Panc1 (cell line): ENCODE measurements around the gene MEP1A.

Experiments used
- POLR2AphosphoS5 ChIP-seq: IDR thresholded peaks from 2 replicates; pipeline ENCODE4 v1.6.1; 2012; ENCODE audit warnings: mild to moderate bottlenecking, low read depth, low read length, moderate library complexity
- SIN3A ChIP-seq: IDR thresholded peaks from 2 replicates; pipeline ENCODE4 v1.6.1; 2012; ENCODE audit warnings: low read depth, mild to moderate bottlenecking, low read length, moderate library complexity, borderline replicate concordance; ENCODE audit not compliant: insufficient read depth
- TCF7L2 ChIP-seq: IDR thresholded peaks from 2 replicates; pipeline ENCODE4 v1.6.1; 2011; ENCODE audit warnings: mild to moderate bottlenecking, low read depth, low read length, inconsistent platforms
- TF ChIP-seq, protein P1 (sequence below): fragments of 450-650 bp; IDR thresholded peaks from 2 replicates; pipeline ENCODE4 v1.5.1; 2017; ENCODE audit warnings: mild to moderate bottlenecking
- TF ChIP-seq, protein P2 (sequence below), 2 experiments: IDR thresholded peaks; 2 replicates each; pipeline ENCODE4 v1.6.1; 2011 to 2012; ENCODE audit warnings: low read depth in 2 of 2, control low read depth in 1 of 2, low read length in 1 of 2, mild to moderate bottlenecking in 1 of 2, moderate library complexity in 1 of 2; ENCODE audit not compliant: insufficient read depth in 1 of 2

DNA sequence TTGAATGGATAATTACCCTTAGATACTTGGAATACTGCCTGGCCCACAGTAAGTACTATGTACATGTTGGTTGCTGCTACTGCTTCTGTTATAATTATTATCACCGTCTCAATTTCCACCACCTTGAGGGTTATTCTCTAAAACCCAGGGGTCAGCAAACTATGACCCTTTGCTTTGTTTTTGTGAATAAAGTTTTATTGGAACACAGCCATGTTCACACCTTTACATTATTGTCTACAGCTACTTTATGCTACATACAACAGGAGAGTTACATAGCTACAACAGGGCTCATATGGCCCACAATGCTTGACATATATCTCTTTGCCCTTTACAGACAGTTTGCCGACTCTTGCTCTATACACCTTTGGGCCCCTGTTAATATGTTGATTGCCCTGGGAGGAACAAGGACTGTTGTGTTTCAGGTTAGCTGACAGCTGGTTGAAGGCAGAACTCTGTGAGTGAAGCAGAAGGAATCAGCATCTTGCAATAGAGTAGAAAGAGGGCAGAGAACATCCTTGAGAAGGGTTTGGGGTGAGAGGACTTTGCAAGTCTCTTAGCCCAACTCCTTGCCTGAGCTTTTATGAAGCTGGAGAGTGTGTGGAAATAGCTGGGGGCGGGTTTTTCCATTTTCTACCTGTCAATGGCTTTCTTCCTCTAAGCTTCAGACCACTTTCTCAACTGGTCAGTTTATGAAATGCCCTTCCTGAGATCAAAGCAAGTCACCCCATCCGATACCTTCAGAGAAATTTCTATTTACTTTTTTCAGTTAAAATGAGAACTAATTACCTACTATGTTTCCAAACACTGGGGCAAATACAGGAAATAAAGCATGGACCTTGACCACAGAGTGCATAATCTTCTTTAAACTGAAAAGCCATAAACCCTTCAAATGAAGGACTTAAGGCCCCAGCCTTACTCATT, 3.5 kb upstream of the MEP1A start:
- TF ChIP-seq, protein P1, sequence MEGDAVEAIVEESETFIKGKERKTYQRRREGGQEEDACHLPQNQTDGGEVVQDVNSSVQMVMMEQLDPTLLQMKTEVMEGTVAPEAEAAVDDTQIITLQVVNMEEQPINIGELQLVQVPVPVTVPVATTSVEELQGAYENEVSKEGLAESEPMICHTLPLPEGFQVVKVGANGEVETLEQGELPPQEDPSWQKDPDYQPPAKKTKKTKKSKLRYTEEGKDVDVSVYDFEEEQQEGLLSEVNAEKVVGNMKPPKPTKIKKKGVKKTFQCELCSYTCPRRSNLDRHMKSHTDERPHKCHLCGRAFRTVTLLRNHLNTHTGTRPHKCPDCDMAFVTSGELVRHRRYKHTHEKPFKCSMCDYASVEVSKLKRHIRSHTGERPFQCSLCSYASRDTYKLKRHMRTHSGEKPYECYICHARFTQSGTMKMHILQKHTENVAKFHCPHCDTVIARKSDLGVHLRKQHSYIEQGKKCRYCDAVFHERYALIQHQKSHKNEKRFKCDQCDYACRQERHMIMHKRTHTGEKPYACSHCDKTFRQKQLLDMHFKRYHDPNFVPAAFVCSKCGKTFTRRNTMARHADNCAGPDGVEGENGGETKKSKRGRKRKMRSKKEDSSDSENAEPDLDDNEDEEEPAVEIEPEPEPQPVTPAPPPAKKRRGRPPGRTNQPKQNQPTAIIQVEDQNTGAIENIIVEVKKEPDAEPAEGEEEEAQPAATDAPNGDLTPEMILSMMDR, result no peak
- TF ChIP-seq, protein P2, sequence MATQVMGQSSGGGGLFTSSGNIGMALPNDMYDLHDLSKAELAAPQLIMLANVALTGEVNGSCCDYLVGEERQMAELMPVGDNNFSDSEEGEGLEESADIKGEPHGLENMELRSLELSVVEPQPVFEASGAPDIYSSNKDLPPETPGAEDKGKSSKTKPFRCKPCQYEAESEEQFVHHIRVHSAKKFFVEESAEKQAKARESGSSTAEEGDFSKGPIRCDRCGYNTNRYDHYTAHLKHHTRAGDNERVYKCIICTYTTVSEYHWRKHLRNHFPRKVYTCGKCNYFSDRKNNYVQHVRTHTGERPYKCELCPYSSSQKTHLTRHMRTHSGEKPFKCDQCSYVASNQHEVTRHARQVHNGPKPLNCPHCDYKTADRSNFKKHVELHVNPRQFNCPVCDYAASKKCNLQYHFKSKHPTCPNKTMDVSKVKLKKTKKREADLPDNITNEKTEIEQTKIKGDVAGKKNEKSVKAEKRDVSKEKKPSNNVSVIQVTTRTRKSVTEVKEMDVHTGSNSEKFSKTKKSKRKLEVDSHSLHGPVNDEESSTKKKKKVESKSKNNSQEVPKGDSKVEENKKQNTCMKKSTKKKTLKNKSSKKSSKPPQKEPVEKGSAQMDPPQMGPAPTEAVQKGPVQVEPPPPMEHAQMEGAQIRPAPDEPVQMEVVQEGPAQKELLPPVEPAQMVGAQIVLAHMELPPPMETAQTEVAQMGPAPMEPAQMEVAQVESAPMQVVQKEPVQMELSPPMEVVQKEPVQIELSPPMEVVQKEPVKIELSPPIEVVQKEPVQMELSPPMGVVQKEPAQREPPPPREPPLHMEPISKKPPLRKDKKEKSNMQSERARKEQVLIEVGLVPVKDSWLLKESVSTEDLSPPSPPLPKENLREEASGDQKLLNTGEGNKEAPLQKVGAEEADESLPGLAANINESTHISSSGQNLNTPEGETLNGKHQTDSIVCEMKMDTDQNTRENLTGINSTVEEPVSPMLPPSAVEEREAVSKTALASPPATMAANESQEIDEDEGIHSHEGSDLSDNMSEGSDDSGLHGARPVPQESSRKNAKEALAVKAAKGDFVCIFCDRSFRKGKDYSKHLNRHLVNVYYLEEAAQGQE (IDR thresholded peaks at IDR 0.05; ENCODE audit: insufficient read depth in 1 of 2, low read depth in 2 of 2, low read length in 1 of 2), result no peak
- TF ChIP-seq POLR2AphosphoS5 (no peak), SIN3A (no peak), TCF7L2 (no peak)
